Fibroblast of pulmonary artery (primary cell): ENCODE measurements around the gene CYP46A1.

Experiments used
- DNase-seq: peaks from one replicate; pipeline ENCODE4 v3.0.0-alpha.2; 2010; ENCODE audit warnings: low read depth
- H3K4me3 ChIP-seq: replicated peaks from 2 replicates; pipeline ENCODE4 v1.5.1; 2011; ENCODE audit warnings: low read depth, mild to moderate bottlenecking, control low read depth, low read length, moderate library complexity
- CTCF ChIP-seq: IDR thresholded peaks from 2 replicates; pipeline ENCODE4 v1.5.1; 2011; ENCODE audit warnings: mild to moderate bottlenecking, control low read depth, low read length, inconsistent platforms; ENCODE audit errors: missing control alignments

The CYP46A1 gene

GRCh38 chr14:99764222-99764706, 80.2 kb downstream of the CYP46A1 start:
- no peak overlapping the region for H3K4me3 ChIP-seq
- no peak for DNase-seq
- TF ChIP-seq CTCF: no peak

DNA sequence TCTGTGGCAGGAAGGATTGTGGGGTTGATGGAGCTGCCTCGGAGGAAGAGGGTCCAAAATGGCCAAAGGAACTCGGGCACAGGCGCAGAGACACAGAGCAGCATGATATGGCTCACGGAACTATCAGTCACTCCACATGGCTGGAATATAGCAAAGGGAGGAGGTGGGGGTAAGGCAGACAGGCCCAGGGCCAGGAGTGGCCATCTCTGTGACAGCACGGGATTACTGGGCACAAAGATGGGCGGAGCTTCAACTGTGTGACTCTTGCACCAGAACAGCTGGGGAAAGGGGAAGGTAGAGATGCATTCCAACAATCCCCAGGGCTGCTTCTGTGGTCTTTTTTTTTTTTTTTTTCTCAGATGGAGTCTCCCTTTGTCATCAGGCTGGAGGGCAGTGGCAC, 84.3 kb downstream of the CYP46A1 start:
- TF ChIP-seq CTCF: no peak
- peak; percentile 31 for DNase-seq
- H3K4me3 ChIP-seq: no peak overlapping the region

- H3K4me3 ChIP-seq: no peak overlapping the region
- TF ChIP-seq CTCF: no peak
- DNase-seq: no peak
Measured at GRCh38 chr14:99769123-99769522, 85.0 kb downstream of the CYP46A1 start.

DNA sequence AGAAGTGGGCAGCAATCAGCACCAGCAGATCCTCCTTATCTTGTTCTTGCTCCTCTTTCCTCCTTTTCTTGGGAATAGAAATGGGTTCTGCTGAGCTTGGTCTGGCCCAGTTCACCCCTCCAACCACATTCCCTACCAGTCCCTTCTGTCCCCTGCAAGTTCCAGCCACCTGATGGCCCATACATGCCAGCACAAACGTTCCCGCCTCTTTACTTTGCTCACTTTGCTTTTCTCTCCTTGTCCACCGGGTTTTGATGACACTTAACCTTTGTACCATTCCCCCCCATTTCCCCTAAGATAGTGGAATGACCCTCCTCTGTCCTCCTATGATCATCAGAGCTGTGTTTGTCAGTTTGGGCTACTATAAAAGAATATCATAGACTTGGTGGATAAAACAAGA, 85.7 kb downstream of the CYP46A1 start:
- no peak for DNase-seq
- no peak overlapping the region for H3K4me3 ChIP-seq
- TF ChIP-seq CTCF: no peak

- DNase-seq: no peak
- no peak overlapping the region for H3K4me3 ChIP-seq
- TF ChIP-seq CTCF: no peak
Measured at GRCh38 chr14:99772371-99773283, 88.5 kb downstream of the CYP46A1 start.

- TF ChIP-seq CTCF: no peak
- DNase-seq: no peak
- H3K4me3 ChIP-seq: no peak overlapping the region
Measured at GRCh38 chr14:99773521-99774497, 89.7 kb downstream of the CYP46A1 start.
